GM21447 (cell line): Measurements from ENCODE around the gene SLC12A7.
"Not testable (repeated sequence)": the region's sequence is repeated elsewhere in the genome, so short reads cannot be mapped to it uniquely, and the experiment has no call there.

Experiments used
- ATAC-seq: cut with Tn5 transposase; IDR thresholded peaks from one replicate; pipeline ENCODE4 v1.9.1; 2021; ENCODE audit not compliant: unreplicated experiment

The SLC12A7 gene

DNA sequence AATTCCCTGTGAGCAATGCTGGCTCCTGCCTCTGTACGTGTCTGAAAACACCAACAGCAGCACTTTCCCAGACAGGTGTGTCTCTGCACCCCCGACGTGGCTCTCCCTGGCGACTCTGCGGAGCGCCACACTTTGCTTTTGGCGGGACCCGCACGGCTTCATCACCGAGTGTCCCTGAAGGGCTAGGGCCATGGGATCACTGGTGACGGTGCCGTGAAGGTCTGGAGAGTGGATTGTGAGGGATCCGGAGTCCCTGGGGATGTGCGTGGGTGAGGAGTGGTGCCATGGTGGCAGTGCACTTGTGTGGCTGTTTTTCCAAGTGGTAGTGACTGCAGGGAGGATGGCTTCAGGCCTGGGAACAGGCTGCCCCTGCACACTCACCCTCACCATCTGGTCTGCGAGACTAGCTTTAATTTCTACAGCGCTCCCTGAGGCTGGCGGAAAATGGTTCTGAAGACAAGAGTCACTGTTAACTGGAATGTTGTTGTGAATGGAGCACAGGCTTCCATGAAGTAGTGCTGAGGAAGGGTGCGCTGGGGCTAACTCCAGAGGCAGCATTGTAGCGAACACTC, 100.0 kb downstream of the SLC12A7 start:
- ATAC-seq = no peak

GRCh38 chr5:1011226-1011631, 100.6 kb downstream of the SLC12A7 start:
- no peak for ATAC-seq

DNA sequence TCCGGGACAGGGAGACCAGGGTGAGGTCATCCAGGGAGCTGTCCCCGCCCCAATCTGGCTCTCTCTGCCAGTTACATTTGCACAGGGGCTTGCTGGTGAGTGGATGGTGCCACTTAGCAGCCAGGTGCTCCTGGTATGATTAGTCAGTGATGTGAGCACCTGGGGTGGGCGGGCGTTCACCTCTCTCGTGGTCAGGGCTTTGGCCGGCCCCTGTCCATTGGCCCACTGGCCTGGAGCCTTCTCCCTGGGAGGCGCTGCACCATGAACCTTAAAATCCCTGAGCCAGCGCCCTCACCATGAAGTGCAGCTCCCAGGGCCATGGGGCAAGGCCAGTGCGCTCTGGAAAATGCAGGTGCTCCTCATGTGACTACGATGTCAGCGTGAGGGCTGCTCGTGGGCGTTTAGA, 101.2 kb downstream of the SLC12A7 start:
- ATAC-seq = no peak

- ATAC-seq = no peak
Observed at GRCh38 chr5:1010181-1010510, 101.7 kb downstream of the SLC12A7 start.

DNA sequence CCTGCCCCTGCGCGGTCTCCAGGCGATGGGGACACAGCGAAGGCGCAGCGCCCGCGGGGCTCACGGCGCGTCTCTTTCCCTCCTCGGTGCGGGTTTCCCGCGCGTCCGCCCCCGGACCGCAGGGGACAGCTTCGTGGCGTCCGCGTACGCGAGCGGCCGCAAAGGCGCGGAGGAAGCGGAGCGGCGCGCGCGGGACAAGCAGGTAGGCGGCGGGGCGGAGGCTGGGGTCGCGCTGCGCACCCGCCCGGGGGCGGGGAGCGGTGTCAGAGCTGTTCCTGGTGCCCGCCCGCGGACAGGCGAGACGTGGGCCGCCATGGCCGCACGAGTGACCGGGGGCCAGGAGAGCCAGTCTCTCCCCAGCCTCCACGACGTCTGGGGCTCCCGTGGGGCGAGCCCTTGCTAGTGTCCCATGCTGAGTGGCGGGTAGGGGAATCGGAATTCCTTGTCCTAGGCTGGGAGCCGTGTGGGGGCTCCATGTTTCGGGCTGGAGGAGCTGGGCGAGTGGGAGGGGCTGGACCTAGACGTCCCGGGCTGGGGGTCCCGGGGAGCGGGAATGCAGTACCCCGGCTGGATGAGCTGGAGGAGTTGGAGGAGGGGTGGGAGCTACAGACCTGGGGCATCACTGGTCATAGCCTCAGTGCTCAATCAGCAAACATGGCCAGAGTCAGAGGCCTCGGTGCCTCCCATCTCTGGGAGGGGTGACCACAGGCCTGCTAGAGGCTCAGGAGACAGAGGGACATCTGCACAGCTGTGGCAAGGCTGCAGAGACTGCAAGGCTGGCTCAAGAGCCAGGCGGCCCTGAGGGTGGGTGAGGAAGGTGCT, 102.3 kb downstream of the SLC12A7 start:
- ATAC-seq = no peak

DNA sequence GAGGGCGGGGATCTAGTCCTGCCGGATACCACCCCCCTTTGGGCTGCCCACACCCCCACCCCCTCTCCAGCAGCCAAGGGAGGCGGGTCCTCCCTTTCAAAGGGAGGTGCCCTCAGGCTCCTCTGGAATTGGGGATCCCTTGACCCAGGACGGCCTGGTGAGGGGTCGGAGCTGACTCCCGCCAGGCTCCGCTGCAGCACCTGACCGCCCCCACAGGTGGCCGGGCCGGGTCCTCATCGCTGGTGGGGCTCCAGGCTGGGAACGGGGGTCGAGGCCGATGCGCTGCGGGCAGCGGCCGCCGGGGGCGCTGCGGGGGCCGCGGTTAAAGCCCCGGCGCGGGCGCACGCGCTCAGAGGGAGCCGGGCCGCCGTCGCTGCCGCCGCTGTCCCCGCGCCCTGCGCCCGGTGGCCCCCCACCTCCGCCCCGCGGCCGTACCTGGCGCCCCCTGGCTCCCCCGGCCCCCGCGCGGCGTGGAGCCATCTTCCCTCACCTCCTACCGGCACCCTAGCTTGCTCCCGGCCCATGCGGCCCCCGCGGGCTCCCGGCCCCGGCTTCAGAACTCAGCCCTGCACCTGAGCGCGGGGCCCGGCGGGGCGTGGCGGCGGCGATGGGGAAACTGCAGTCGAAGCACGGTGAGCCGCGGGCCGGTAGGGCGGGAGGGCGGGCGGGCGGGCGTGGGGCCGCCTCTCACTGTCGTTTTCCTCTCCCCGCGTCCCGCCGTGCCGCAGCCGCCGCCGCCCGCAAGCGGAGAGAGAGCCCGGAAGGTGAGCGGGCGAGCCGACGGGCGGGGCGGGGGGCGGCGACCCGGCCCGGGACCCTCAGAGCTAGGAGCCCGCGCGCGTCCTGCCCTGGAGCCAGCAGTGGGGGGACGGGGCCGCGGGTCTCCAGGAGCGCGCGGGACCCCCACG, 103.2 kb downstream of the SLC12A7 start, which contains the start of gene NKD2:
Gene NKD2 (plus strand): TSS at position 352 of the 908 bp plus-strand sequence. CDS start 256 bp downstream, at position 608.
- no peak for ATAC-seq

DNA sequence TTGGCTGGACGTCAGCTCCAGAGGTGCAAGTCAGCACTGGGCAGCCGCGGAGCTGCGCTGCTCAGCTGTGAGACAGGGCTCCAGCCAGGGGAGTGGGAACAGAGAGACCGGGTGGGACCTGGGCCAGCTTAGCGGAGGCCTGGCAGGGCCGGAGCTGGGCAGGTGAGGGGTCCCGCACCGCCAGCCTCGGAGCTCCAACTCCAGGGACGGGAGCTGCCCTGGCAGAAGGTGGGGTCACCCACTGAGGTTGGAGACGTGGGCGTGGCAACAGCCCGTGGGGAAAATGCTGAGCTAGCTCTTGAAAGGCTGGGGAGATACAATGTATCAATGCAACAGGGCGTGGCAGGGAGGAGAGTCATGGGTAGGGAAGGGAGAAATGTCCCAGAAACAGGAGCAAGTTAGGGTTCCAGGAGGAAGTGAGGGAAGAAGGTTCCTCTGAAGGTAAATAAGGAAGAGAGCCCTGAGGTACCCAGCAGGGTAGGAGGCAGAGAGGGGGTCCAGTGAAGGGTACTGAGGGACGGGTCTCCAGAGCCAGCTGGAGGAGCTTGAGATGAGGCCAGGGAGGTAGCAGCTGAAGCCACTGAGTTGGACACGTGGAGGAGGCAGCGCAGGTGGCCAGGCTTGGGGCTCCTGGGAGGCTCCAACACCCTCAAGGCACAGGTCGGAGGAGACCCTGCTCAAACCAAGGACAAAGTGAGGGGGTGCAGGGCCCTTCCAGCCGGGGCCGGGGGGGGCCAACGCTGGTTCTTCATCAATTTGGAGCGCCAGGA, 104.0 kb downstream of the SLC12A7 start:
- ATAC-seq = no peak

GRCh38 chr5:1007221-1007680, 104.6 kb downstream of the SLC12A7 start:
- ATAC-seq = no peak

- ATAC-seq = no peak
Observed at GRCh38 chr5:1006656-1007071, 105.2 kb downstream of the SLC12A7 start.

DNA sequence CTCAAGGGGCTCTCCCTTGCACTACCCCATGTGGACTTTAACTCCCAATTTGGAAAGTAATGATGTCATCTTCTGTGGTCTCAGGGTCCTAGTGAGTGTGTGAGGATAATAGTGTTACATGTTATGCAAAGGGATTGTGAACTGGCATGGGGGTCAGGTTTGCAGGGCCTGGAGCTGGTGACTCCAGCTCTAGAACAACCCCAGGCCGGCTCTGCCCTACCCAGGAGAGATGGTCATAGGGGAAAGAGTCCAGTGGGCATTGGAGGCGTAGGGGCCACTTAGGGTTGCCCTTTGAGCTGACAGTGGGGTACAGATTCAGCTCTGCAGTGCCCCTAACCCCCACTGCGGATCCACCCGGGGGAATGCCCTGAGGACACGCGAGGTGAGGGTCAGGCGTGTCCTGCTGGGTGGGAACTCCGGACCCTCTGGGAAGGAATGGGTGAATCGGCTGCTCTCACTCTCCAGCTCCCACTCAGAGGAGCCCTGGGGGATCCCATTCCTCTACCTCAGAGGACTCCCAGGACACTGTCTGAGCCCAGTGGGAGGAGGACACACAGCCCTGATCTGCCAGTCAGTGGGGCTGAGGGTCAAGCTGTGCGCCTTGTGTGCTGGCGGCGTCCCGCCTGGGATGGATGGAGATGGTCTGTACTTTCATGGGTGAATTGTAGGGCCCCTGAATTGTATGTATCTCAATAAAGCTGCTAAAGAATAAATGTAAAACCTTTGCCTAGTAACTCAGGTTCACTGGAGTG, 105.8 kb downstream of the SLC12A7 start:
- no peak for ATAC-seq

- no peak for ATAC-seq
Observed at GRCh38 chr5:1005249-1005851, 106.5 kb downstream of the SLC12A7 start.

DNA sequence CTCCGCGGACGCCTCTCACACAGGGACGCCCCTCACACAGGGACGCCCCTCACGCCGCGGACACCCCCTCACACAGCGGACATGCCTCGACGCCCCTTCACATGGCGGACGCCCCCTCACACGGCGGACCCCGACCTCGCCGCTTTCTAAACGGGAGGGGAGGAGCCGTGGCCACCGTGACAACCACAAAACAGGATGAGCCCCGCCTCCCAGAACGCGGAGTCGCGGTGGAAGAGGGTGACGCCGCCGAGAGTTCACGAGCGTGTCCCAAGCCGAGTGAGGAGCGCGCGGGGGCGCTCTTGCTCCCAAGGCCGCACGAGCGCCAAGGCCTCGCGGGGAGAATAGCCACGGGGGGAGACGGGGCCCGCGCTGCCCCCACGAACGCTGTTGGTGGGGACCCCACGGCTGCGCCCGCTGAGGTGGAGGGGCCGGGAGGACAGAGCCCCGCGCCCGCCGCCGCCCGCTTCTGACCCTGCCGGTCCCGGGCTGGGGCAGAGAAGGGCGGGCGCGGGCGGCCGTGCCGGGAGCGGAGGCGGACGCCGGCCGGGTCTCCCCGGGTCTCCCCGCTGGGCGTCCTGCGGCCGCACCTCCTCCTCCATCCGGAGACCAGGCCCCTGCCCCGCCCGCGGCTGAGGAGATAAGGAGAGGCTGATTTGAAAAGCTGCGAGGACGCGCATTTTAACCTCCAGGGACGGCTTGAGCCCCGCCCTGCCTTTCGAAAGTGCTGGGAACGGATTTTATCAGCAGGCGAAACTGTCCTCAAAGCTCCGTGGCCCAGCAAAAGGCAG, 107.2 kb downstream of the SLC12A7 start:
- no peak for ATAC-seq

- ATAC-seq = no peak
Observed at GRCh38 chr5:1003296-1003937, 108.4 kb downstream of the SLC12A7 start.

DNA sequence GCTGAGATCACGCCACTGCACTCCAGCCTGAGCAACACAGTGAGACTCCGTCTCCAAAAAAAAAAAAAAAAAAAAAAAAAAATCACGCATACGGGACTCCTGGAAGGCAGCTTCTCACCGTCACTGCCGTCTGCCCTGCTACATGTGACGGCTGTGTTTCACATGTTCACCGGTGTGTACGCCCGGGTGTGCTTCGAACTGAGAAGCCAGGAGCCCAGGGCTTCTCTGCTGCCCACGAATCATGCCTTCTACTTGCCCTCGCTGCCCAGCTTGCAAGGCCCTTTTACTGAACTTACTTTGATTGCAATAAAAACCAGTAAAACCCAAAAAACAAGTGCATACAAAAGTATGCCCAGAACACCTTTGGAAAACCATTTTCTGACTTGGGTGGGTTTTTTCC, 109.0 kb downstream of the SLC12A7 start:
- ATAC-seq = no peak

DNA sequence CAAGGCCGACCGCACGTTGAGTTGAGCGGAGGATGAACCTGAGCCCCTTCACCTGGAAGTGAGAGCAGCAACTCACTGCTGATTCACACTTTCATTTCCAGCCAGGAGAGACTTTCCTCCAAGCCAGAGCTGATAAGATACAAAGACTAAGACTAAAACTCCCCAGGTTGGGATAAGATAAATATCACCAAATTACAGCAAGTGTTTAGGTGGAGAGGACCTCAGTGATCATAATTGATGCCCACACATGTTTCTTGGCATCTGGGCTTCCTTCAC, 109.7 kb downstream of the SLC12A7 start:
- ATAC-seq = no peak

DNA sequence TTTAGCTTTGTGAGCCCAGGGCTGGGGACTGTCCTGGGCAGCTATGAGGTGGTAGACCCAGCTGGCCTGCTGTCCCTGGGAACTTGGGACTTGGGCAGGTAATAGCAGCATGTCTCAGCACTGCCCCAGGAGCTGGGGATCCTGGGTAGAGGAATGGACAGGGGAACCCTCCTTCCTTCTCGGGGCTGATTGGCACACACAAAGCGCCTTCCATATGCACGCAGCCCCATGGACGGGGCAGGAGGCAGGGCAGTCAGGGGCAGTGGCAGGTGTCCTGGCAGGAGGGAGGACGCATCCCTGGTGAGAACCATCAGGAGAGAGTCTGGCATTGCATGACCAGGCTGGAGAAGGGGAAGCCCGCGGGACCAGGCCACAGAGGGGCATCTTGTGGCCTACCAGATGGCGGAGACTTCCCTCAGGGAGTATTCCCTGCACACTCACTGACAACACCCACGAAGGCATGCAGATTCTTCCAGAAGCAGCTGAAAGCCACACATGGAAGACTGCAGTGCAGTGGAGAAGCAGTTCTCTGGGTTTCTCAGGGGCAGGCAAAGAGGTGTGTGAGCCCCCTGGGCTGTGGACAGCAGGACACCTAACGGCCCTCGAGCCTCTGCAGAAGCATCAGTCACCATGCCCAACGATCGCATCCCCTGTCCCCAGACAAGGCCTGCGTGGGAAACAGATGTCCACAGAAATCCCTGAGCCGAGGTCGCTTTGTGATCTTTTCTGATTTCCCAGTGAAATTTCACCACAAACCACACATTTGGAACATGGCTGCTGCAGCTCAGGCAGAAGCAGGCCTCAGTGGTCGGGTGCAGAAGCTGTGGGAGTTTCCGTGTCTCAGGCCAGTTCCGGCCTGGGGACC, 110.2 kb downstream of the SLC12A7 start:
- no peak for ATAC-seq

GRCh38 chr5:1000831-1001230, 111.0 kb downstream of the SLC12A7 start:
- ATAC-seq = not testable (repeated sequence)
